Activated naive CD8-positive, alpha-beta T cell (primary cell): Measurements from ENCODE around the gene PRSS12.
"Not testable (repeated sequence)": the region's sequence is repeated elsewhere in the genome, so short reads cannot be mapped to it uniquely, and the experiment has no call there.

Experiments used
- H3K27ac Mint-ChIP-seq: one replicate; pipeline ENCODE4 v1.8.0; 2021; ENCODE audit warnings: mixed read lengths
- H3K27me3 Mint-ChIP-seq: one replicate; pipeline ENCODE4 v1.8.0; 2021; ENCODE audit warnings: mixed read lengths
- H3K36me3 Mint-ChIP-seq: one replicate; pipeline ENCODE4 v1.8.0; 2021; ENCODE audit warnings: mixed read lengths
- H3K4me1 Mint-ChIP-seq: one replicate; pipeline ENCODE4 v1.8.0; 2021; ENCODE audit warnings: low read depth, mixed read lengths
- H3K4me3 Mint-ChIP-seq: one replicate; pipeline ENCODE4 v1.8.0; 2021; ENCODE audit warnings: mild to moderate bottlenecking, mixed read lengths
- H3K9me3 Mint-ChIP-seq: one replicate; pipeline ENCODE4 v1.8.0; 2021; ENCODE audit warnings: low read depth, mixed read lengths

PRSS12 gene, protein sequence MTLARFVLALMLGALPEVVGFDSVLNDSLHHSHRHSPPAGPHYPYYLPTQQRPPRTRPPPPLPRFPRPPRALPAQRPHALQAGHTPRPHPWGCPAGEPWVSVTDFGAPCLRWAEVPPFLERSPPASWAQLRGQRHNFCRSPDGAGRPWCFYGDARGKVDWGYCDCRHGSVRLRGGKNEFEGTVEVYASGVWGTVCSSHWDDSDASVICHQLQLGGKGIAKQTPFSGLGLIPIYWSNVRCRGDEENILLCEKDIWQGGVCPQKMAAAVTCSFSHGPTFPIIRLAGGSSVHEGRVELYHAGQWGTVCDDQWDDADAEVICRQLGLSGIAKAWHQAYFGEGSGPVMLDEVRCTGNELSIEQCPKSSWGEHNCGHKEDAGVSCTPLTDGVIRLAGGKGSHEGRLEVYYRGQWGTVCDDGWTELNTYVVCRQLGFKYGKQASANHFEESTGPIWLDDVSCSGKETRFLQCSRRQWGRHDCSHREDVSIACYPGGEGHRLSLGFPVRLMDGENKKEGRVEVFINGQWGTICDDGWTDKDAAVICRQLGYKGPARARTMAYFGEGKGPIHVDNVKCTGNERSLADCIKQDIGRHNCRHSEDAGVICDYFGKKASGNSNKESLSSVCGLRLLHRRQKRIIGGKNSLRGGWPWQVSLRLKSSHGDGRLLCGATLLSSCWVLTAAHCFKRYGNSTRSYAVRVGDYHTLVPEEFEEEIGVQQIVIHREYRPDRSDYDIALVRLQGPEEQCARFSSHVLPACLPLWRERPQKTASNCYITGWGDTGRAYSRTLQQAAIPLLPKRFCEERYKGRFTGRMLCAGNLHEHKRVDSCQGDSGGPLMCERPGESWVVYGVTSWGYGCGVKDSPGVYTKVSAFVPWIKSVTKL

DNA sequence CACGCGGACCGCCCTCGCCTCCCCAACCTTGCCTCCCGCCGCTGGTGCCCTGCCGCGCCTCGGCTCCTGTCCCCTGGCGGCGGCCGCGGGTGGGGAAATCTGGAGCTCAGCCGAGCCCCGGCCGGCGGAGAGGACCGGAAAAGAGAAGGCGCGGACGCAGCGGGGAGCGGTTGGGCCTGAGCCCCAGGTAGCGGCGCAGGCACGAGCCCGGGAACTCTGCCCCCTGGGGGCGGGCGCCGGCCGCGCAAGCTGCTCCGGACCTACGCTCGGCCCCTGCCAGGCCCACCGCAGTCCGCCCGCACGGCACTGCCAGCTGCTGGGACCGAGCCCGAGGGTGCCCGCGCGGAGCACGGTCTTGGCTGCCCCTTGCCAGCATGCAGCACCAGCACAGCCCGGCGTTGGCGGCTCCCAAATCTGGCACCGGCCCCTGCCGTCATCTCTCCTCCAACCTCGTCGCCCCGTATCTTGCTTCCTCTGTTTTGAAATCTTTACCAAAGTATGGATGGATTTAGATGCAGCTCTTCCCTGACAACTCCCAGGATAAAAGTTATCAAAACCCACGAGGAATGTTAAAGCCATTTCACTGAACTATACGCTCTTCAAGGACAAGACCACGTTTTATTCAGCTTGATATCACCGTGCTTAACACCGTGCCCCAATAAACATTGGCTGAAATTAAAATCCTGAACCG, at the start of gene PRSS12:
TSS of gene PRSS12 (minus strand) at position 161 of the 691 bp plus-strand sequence. CDS start 283 bp downstream, outside the sequence.
- H3K4me1 Mint-ChIP-seq: peaks cover 11% of the 10 kb centered on the region
- H3K36me3 Mint-ChIP-seq: no peaks in the 10 kb centered on the region
- no peaks in the 10 kb centered on the region for H3K9me3 Mint-ChIP-seq
- no peak within 1 kb of the TSS for H3K27ac Mint-ChIP-seq
- H3K27me3 Mint-ChIP-seq: peaks cover 50% of the 10 kb centered on the region
- peak within 1 kb of the TSS; percentile 88 for H3K4me3 Mint-ChIP-seq

DNA sequence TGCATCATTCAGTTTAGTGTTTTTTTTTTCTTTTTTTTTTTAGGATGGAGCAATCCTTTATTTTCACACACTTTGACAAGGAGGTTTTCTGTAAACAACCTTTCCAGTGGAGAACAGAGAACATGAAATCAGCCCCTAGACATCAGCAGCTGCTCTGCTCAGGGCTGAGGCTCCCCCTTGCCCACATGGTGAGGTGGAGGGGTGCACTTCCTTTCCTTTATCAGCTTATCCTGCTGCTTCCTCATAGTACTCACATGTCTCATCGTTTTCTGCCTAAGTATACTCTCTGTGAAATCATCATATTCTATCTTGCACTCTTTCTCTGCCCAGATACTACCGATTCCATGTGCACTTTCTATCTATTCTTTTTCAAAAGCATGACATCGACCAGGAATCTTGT, 47.6 kb upstream of the PRSS12 start:
- Mint-ChIP-seq H3K36me3 (peaks cover 2% of the 10 kb centered on the region), H3K27ac (no peak overlapping the region), H3K4me1 (no peaks in the 10 kb centered on the region), H3K9me3 (peaks cover 4% of the 10 kb centered on the region), H3K27me3 (peaks cover 15% of the 10 kb centered on the region), H3K4me3 (no peak overlapping the region)

DNA sequence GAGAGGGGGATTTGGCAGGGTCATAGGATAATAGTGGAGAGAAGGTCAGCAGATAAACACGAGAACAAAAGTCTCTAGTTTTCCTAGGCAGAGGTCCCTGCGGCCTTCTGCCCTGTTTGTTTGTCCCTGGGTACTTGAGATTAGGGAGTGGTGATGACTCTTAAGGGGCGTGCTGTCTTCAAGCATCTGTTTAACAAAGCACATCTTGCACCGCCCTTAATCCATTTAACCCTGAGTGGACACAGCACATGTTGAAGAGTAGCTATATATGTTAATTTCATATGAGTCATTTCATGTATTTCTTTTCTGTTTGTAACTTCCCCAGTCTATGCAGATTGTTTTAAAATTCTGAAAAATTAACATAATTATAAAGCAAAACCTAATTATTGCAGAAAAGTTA, 47.1 kb upstream of the PRSS12 start:
- H3K9me3 Mint-ChIP-seq, H3K4me1 Mint-ChIP-seq, H3K27ac Mint-ChIP-seq, H3K36me3 Mint-ChIP-seq, H3K4me3 Mint-ChIP-seq: not testable (repeated sequence)
- H3K27me3 Mint-ChIP-seq: peaks cover 11% of the 10 kb centered on the region

DNA sequence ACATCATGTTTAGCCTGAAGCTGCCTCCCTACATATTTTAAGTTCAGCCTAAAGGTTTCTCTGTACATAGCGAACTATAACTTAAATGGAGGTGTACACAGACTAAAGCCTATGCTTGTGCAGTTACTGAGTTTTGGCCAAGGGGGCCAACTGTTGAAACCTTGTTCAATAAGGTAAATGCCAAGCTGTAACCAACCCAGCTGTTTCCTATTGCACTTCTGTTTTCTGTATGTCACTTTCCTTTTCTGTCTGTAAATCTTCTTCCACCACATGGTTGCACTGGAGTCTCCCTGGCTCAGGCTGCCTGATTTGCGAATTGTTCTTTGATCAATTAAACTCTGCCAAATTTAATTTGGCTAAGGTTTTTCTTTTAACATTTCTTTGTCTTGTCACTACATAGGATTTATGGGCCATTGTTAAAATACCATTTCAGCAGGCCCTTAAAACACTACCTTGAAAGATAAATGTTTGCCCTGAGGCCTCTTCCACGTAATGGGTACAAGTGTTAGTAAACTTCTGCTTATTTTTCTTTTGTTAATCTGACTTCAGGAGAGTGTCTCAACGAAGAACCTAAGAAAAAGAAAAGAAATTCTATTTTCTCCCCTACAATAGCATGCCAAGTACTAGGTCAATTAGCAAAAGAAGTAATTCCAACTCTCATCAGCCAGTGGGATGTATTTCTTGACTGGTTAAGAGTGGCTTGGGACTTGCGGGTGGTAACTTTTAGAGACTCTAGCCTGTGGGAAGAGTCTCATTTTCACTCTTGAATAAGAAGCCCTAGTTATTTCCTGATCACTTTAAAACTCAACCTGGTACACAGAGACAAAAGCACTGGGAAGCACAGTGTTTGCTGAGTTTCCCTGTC, 45.7 kb upstream of the PRSS12 start:
- H3K36me3 Mint-ChIP-seq: no peaks in the 10 kb centered on the region
- no peaks in the 10 kb centered on the region for H3K9me3 Mint-ChIP-seq
- no peak overlapping the region for H3K4me3 Mint-ChIP-seq
- no peak overlapping the region for H3K27ac Mint-ChIP-seq
- peaks cover 9% of the 10 kb centered on the region for H3K27me3 Mint-ChIP-seq
- no peaks in the 10 kb centered on the region for H3K4me1 Mint-ChIP-seq

DNA sequence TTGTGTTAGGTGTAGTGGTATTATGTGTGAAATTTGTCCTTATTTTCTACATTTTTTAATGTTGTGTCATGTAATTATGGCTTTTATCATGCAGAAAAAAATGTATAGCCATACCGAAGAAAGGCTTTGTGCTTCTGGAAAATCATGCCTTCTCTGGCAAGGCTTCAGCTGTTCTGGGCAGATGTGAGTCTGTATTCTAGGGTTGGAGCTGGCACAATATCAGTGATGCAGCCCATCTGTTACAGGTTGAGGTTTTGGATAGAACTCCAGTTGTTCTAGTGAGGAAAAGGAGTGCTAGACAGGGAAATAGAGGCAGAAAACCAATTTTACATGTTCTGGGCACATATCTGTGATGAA, 44.8 kb upstream of the PRSS12 start:
- no peaks in the 10 kb centered on the region for H3K36me3 Mint-ChIP-seq
- H3K4me3 Mint-ChIP-seq: no peak overlapping the region
- H3K27me3 Mint-ChIP-seq: peaks cover 11% of the 10 kb centered on the region
- H3K4me1 Mint-ChIP-seq: no peaks in the 10 kb centered on the region
- no peak overlapping the region for H3K27ac Mint-ChIP-seq
- no peaks in the 10 kb centered on the region for H3K9me3 Mint-ChIP-seq

DNA sequence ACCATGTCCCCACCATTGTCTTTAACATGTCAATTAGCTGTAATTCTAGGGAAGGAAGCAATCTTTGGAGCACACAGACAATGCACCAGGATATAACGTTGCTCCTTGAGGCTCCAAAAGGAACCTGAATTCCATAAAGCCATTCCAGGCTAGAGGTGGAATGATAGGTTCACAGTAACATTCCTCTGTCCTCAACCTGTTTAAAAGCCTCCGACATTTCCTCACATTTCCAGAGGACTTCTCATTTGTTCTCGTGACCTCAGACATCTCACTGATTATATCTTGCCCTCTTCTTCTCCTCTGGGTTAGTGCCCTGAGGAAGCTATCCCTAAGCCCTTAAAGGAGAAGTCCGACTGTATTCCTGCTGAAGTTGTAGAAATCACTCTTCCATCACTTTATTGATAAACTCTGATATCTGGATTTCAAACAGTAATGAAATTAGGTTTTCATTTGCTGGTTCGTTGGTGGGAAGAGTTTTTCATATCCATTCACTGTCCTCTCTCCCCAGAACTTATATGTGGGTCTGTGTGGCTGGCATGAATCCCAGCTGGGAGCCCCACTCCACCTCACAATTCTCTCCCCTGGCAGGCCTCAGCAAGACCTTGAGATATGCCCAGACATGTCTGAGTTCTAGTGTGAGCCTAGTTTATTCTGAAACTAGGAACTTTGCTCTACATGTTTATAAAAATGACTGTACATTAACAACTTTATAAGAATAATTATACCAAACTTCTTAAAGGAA, 44.2 kb upstream of the PRSS12 start:
- Mint-ChIP-seq H3K36me3 (no peaks in the 10 kb centered on the region), H3K4me1 (no peaks in the 10 kb centered on the region), H3K27ac (no peak overlapping the region), H3K27me3 (peaks cover 10% of the 10 kb centered on the region), H3K9me3 (no peaks in the 10 kb centered on the region), H3K4me3 (no peak overlapping the region)

DNA sequence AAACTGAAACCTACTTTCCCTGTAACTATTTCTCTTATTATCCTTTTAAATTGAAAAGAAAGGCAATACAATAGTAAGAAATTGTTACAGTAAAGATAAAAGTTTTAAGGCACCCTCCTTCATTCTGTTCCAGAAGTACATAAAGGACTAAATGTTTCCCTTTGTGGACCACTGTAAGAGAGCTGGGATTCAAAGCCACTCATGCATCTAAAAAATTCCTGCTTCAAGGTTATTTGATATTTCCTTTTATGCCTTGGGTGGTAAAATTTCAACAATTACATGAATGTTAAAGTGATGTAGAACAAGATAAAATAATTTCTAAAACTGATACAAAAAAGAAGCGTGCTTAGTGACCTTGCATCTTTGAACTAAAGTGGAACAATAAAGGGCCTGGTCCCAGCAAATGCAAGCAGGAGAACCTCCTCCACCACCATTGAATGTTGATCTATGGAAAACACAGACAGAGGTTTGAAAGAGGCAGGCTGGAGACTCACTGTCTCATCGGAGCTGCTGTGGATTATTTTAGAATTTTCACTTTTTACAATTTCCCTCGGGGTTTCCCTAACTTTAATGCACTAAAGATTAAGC, 42.3 kb upstream of the PRSS12 start:
- Mint-ChIP-seq H3K27me3 (peaks cover 4% of the 10 kb centered on the region), H3K4me3 (no peak overlapping the region), H3K27ac (no peak overlapping the region), H3K36me3 (no peaks in the 10 kb centered on the region), H3K4me1 (no peaks in the 10 kb centered on the region), H3K9me3 (no peaks in the 10 kb centered on the region)

DNA sequence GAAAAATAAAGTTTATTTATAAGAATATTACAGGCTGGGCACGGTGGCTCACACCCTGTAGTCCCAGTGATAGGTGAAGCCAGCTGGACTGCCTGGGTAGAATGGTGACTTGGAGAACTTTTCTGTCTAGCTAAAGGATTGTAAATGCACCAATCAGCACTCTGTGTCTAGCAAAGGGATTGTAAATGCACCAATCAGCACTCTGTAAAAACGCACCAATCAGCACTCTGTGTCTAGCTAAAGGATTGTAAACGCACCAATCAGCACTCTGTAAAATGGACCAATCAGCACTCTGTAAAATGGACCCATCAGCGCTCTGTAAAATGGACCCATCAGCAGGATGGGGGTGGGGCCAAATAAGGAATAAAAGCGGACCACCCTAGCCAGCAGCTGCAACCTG, 39.7 kb upstream of the PRSS12 start:
- not testable (repeated sequence) for H3K4me1 Mint-ChIP-seq, H3K4me3 Mint-ChIP-seq, H3K27ac Mint-ChIP-seq, H3K36me3 Mint-ChIP-seq, H3K9me3 Mint-ChIP-seq, H3K27me3 Mint-ChIP-seq

DNA sequence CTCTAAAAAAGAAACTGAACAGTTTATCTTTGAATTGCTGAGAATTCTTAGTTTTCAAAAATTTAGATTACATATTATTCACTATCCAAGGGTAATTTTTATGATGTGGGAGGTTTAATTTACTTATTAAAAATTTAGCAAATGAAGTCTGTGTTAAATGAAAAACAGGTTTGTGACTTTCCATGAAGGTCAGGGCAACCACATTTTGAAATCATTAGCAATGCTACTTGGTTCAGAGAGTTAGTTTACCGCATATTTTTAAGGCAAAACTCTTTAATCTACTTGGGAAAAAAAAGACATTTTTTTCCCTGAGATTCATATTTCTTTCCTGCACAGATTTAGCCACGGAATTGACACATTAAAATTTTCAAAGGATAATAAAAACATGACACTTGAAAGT, 37.3 kb upstream of the PRSS12 start:
- H3K27ac Mint-ChIP-seq: no peak overlapping the region
- H3K27me3 Mint-ChIP-seq: peaks cover 2% of the 10 kb centered on the region
- H3K4me3 Mint-ChIP-seq: no peak overlapping the region
- H3K4me1 Mint-ChIP-seq: no peaks in the 10 kb centered on the region
- H3K9me3 Mint-ChIP-seq: peaks cover 5% of the 10 kb centered on the region
- no peaks in the 10 kb centered on the region for H3K36me3 Mint-ChIP-seq

DNA sequence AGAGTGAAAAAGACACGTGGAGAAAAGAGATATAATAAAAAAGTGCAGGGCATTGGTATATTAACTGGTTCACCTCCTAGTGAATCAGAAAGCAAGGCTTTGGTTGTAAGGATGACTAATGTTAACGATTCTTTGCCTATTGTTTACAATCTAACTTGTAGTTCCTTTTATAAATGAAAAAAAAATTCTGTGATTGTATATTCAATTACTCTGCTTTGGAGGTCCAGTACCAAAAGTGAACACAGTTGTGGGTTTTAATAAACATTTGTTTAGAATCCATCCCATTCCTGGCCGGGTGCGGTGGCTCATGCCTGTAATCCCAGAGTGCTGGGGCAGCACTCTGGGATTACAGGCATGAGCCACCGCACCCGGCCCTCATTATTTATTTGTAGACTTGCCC, 36.9 kb upstream of the PRSS12 start:
- no peak overlapping the region for H3K4me3 Mint-ChIP-seq
- H3K27me3 Mint-ChIP-seq: peaks cover 2% of the 10 kb centered on the region
- H3K9me3 Mint-ChIP-seq: peaks cover 9% of the 10 kb centered on the region
- H3K27ac Mint-ChIP-seq: no peak overlapping the region
- no peaks in the 10 kb centered on the region for H3K36me3 Mint-ChIP-seq
- H3K4me1 Mint-ChIP-seq: no peaks in the 10 kb centered on the region

DNA sequence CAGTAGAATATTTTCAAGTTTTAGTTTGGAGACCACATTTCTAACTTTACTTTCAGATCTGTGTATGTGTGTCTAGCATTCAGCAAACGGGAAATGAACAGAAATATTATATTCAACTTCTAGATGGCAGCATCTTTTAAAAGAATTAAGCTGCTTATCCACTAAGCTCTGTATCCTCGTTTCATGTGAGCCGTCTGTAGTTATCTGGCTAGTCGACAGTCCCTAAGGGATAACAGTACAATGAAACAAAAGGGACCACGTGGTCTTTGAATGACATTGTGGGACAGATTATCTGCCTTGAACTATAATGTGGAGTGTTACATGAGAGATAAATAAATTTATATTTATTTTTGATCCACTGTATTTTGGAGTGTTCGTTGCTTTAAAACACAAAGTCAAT, 35.8 kb upstream of the PRSS12 start:
- no peak overlapping the region for H3K4me3 Mint-ChIP-seq
- H3K36me3 Mint-ChIP-seq: no peaks in the 10 kb centered on the region
- no peaks in the 10 kb centered on the region for H3K4me1 Mint-ChIP-seq
- H3K27ac Mint-ChIP-seq: no peak overlapping the region
- H3K27me3 Mint-ChIP-seq: peaks cover 6% of the 10 kb centered on the region
- H3K9me3 Mint-ChIP-seq: peaks cover 11% of the 10 kb centered on the region

DNA sequence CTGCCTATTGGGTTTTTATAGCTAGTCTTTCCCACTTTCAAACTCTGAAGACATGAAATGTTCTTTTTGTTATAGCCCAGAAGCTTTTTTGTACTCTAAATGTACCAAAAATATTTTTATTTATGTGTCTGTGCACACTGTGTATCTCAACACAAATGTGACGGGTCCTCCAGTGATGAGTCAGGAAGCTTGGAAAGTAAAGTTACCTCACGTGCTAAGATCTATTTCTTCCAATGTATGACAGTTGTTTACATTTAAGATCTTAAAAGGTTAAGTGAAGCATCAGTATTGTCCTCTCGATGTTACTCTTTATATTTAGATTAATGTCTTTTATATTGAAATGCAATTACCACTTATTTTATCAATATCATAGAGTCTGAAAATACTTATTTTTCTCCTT, 29.1 kb upstream of the PRSS12 start:
- no peaks in the 10 kb centered on the region for H3K4me1 Mint-ChIP-seq
- H3K27me3 Mint-ChIP-seq: peaks cover 4% of the 10 kb centered on the region
- no peak overlapping the region for H3K27ac Mint-ChIP-seq
- H3K4me3 Mint-ChIP-seq: no peak overlapping the region
- H3K9me3 Mint-ChIP-seq: peaks cover 10% of the 10 kb centered on the region
- no peaks in the 10 kb centered on the region for H3K36me3 Mint-ChIP-seq

DNA sequence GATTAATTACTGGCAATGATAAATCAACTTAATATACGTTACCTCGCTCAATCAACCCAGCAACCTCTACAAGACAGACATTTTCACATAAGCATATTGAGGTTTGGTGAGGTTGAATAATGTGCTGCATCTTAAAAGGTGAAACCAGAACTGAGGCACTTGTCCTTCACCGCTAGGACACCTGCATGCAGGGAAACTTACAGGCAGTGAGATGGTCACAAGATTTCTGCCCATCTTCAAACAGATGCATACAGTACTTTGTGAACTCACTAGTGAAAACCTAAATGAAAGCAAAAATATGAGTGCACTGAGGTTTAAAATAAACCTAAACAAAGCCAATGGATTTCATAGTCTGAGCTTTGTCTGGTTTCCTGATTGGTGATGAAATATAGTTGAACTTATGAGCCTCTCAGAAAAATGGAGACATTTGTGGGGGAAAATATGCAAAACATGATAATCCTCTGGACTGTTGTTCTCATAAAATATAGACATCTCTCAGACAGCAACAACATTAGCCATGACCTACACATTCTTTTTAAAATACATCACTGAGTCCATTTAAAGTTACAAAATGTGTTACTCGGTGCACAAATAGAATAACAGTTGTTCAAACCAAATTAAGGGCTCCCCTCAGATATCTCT, 20.9 kb upstream of the PRSS12 start:
- no peak overlapping the region for H3K4me3 Mint-ChIP-seq
- no peaks in the 10 kb centered on the region for H3K9me3 Mint-ChIP-seq
- peaks cover 7% of the 10 kb centered on the region for H3K27me3 Mint-ChIP-seq
- H3K36me3 Mint-ChIP-seq: no peaks in the 10 kb centered on the region
- H3K27ac Mint-ChIP-seq: no peak overlapping the region
- H3K4me1 Mint-ChIP-seq: no peaks in the 10 kb centered on the region
